Neural cell (in vitro differentiated cells): ENCODE data around the gene CRYBB1.

Source experiments
- EP300 ChIP-seq: fragments of 450-650 bp; conservative IDR thresholded peaks from 2 replicates; pipeline ENCODE4 v1.6.1; 2014; ENCODE audit warnings: antibody characterized with exemption, mild to moderate bottlenecking, moderate library complexity; ENCODE audit not compliant: poor library complexity, severe bottlenecking
- TF ChIP-seq, protein P1 (sequence below): fragments of 450-650 bp; IDR thresholded peaks from 2 replicates; pipeline ENCODE4 v1.5.1; 2014; ENCODE audit warnings: antibody characterized with exemption, mild to moderate bottlenecking, moderate library complexity; ENCODE audit not compliant: poor library complexity, severe bottlenecking

DNA sequence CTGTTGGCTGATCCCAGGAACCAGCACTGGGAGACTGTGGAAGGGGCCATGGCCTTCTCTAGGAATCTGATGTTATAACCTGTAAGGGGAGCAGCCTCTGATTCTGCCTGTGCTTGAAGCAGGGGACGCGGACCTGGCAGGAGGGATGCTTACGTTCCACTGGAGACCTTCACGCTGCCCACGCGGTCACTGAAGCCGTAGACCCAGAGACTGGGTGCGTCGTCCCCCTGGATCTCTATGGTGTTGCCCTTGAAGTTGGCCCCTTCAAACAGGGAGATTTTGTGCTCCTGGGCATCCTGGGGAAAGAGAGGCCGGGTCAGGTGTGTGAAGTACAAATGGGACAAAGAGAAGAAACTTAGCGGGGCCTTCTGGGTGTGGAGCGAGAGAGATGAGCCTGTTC is 16.1 kb downstream of the CRYBB1 start:
- no peak for TF ChIP-seq EP300
- TF ChIP-seq, protein P1, sequence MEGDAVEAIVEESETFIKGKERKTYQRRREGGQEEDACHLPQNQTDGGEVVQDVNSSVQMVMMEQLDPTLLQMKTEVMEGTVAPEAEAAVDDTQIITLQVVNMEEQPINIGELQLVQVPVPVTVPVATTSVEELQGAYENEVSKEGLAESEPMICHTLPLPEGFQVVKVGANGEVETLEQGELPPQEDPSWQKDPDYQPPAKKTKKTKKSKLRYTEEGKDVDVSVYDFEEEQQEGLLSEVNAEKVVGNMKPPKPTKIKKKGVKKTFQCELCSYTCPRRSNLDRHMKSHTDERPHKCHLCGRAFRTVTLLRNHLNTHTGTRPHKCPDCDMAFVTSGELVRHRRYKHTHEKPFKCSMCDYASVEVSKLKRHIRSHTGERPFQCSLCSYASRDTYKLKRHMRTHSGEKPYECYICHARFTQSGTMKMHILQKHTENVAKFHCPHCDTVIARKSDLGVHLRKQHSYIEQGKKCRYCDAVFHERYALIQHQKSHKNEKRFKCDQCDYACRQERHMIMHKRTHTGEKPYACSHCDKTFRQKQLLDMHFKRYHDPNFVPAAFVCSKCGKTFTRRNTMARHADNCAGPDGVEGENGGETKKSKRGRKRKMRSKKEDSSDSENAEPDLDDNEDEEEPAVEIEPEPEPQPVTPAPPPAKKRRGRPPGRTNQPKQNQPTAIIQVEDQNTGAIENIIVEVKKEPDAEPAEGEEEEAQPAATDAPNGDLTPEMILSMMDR = no peak
